H1 (cell line): ENCODE data around the gene CPZ. TPM values are rescaled to one million over a fixed set of nuclear protein-coding genes. Genes with fewer than 3 reads are reported as not detected.

ENCODE experiments used
- BCL11A ChIP-seq, 2 experiments: IDR thresholded peaks; one replicate each; pipeline ENCODE4 v1.6.1; 2011; ENCODE audit warnings: low read depth in 2 of 2, low read length in 2 of 2, mild to moderate bottlenecking in 2 of 2
- JUN ChIP-seq: IDR thresholded peaks from 2 replicates; pipeline ENCODE4 v1.6.1; 2011; ENCODE audit warnings: low read depth, mild to moderate bottlenecking, improper control_type of control experiment, low read length
- SIRT6 ChIP-seq: IDR thresholded peaks from one replicate; pipeline ENCODE4 v1.7.1; 2012; ENCODE audit warnings: low read length, inconsistent platforms
- SP2 ChIP-seq: IDR thresholded peaks from 2 replicates; pipeline ENCODE4 v1.6.1; 2012; ENCODE audit warnings: mild to moderate bottlenecking, low read length, inconsistent platforms
- polyA plus RNA-seq, 7 experiments: library from polyadenylated mRNA; depleted of rRNA in 3 of 7; stranded (reverse) in 5 of 7; unstranded in 2 of 7; fragments of >200 nt in 5 of 7; fragments of 200-250 nt in 2 of 7; gene quantifications; 1 replicate in 5 of 7; 2 replicates in 1 of 7; 4 replicates in 1 of 7; pipeline versions ENCODE4 v1.2.1 to v1.2.3, GENCODE V29; 2011 to 2013; ENCODE audit warnings: missing spikeins in 2 of 7, mixed read lengths in 2 of 7
- total RNA-seq: library from RNA; stranded (reverse); fragmentation: NEBNext Ultra II Directional; extraction: Animal tissue kit (Norgen Biotek cat#: 25700); gene quantifications from 2 replicates; pipeline ENCODE4 v1.2.1, GENCODE V29; 2021

CPZ gene
- total and polyA plus RNA-seq, 2 of the 8 experiments (the other 6 are each of a cell fraction or from before 2014, with no cell fraction given), result 28.8 to 40.7 TPM

GRCh38 chr4:8610858-8611616, 18.5 kb downstream of the CPZ start (continued):
- TF ChIP-seq JUN, result no peak
- TF ChIP-seq SP2, result no peak
- TF ChIP-seq BCL11A (IDR thresholded peaks at IDR 0.05; ENCODE audit: low read depth in 2 of 2, low read length in 2 of 2), result no peak
- no peak for TF ChIP-seq SIRT6
